NCI-H345 treated with DMSO at 0.1 percent for 48 hours (cell line): Measurements from ENCODE around the gene RABGAP1.

Experiments
- DNase-seq: peaks from one replicate; lab custom pipeline; 2025; ENCODE audit not compliant: unreplicated experiment; lab: John Stamatoyannopoulos, UW

Gene RABGAP1

DNA sequence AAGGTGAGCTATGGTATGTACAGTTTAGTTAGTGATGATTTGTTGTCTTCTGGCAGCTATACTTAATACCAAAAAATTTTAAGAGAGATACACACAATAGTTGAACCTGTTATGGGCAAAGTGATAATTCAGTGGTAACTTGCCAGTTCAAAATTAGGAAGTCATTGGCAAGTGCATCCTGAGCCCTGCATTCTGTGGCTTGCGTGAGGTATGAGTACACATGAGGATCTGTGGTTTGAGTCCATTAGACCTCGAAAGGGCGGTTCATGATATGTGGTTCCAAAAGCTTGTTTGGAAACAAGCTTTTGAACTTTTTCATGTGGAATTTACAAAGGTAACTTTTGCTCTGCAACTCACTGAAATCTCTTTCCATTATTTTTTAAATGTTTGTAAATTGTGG, 139.6 kb downstream of the RABGAP1 start:
- no peak for DNase-seq

DNA sequence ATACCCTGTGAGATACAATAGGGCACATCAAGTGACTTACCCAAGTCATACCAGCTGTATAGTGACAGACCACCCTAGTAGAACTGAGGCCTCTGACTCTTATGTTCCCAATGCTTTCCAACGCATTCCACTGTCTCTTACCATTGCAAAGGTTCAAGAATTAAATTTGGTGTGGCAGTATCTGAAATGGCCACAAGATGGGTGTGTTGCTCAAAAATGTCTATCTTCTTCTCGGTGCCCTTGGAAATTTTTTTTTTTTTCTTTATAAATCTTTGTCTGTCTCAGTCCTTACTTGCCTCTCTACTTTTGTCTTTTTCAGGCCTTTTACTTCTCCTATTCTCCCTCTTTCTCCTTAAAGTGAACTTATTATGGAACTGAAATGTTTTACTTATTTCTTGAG, 141.0 kb downstream of the RABGAP1 start:
- DNase-seq, result no peak

DNA sequence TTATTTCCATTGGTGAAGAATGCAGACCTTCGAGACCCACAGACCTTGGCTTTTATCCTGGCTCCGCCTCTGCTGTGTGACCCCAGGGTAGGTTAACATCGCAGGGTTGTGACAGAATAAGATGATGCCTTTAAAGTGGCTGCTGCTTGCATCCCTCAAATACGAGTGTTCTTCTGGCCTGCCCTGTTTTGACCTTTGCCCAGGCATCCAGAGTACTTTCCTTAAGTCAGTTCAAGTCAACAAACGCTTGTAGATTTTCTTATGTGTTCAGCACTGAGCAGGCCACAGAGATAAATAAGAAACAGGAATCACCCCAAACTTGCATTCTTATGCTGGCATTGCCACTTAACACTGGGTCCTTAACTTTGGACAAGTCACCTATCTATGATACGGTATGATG, 142.9 kb downstream of the RABGAP1 start:
- DNase-seq, result no peak

DNA sequence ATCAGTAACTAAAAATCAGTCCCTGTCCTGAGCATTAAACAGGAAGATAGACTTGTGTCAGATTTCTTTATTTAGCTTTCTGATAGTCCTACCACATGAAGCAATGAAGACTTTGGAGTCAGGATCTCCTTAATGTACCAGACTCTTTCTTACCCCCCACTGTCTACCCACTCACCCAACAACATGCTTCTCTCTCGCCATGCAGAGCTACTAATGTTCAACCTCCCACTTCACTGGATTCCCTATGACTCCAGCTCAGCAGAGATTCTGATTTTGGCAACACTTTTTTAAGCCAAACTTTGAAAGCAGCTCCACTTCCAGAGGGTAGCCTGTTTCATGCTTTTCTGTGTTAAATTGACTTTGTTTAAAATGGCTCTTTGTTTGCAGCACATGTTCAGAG, 143.4 kb downstream of the RABGAP1 start:
- no peak for DNase-seq

DNA sequence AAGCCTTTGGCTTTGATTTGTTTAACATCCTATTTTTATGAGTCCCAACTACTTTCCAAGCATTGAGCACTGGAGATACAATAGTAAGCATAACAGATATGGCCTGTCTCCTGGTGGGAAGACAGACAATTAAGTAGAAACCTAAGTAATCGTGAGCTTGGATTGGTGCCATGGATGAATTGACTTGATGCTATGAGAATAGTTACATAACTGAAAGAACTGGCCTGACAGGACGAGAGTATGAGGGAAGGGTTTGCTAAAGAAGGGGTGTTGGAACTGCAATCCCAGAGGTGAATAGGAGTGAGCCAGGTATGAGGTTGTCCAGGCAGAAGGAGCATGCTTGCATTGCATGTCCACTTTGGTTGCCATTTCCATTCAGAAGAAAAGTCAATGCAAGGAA, 145.1 kb downstream of the RABGAP1 start:
- no peak for DNase-seq

DNA sequence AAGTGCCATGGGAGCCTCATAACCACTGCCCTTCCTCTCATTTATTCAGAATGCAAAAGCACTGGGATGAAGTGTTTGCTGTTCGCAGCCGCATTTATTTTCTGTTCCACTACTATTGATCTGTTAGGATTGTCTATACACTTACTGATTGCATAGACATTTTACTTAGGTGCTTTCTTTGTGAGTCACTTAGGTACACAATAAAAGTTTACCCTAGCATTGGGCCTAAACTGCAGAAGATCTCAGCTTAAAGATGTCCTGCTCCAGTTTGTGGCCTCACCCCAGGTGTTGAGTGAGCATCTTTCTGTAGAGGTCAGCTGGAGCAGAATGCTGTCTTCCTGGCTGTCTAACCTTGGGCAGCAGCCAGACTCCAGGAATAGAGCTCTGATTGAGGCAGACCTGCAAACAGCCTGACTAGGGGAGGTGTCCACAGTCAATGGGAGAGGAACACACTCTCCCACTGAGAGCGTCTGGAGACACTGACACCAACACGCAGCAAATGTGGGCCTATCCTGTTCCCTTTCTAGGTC, 146.6 kb downstream of the RABGAP1 start:
- DNase-seq, result no peak

DNA sequence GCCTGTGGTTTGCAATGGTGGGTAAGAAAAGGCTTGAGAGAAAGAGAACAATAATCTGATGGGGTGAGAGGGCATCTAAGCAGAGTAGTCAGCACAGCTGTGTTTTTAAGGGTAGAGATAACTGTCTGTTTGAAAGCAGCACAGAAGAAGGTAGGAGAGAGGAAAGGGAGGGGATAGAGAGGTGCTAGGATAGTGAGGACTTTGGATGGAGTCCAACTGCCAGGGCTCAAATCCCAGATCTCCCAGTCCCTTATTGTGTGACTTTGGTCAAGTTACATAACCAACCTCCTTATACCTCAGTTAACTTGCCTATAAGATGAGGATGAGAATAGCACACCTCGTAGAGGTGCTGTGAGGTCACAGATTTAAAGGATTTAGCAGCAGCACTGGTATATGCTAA, 148.2 kb downstream of the RABGAP1 start:
- DNase-seq, result no peak

DNA sequence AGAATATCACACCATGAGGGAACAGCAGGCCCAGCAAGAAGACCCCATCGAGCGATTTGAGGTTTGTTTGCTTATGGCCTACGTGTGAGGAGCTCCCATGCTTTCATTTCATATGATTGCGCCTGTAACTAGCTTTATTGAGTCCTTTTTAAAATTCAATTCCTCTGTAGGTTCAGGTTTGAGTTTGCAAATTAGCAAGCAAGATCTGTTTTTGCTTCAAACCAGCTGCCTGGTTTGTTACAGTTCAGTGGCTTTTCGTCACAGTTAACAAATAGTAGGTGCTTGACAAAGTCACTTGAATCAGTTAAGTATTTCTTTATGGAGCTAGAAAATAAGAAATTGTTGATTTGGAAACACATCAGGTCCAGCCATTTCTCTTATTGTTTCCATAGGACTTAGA, 149.0 kb downstream of the RABGAP1 start:
- no peak for DNase-seq

DNA sequence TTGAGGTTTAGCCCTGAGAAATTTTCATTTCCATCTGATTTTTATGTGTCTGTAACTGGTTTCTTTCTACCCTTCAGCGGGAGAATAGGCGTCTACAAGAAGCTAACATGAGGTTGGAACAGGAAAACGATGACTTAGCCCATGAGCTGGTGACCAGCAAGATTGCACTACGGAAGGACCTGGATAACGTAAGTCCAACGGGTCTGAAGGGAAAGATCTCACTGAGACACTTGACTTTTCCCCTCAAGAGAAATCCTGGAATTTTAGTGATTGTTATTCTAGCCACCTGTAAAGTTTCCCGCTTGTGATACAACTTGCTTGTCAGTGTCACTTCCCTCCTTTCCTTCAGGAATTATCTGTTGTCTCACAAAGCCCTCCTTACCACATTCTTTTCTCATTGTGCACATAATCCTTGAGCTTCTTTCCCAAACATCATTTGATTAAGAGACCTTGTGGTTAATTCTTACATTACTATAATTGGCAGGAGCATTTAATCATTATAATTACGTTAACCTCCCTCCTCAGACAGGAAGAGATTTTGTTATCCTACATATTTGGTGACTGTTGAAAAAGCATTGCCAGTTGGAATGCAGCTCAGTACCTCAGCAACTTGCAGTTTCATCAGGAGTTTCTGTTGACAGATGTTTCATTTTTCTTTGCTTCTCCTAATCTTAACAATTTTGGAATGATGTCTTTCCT, 149.5 kb downstream of the RABGAP1 start:
- no peak for DNase-seq

DNA sequence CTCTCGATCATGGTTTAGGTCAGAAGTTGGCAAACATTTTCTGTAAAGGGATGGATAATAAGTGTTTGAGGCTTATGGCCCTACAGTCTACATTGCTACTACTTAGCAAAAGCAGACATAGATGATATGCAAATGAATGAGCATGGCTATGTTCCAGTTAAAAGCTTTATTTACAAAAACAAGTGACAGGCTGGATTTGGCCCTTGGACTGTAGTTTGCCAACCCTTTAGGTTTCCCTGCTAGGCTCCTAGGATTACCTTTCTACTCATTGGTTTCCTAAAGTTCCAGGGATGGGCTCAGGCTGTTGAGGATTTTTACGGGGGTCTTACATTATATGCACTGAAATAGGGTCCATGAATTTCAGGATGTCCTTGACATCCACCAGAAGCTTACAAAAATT, 150.1 kb downstream of the RABGAP1 start:
- DNase-seq, result no peak

DNA sequence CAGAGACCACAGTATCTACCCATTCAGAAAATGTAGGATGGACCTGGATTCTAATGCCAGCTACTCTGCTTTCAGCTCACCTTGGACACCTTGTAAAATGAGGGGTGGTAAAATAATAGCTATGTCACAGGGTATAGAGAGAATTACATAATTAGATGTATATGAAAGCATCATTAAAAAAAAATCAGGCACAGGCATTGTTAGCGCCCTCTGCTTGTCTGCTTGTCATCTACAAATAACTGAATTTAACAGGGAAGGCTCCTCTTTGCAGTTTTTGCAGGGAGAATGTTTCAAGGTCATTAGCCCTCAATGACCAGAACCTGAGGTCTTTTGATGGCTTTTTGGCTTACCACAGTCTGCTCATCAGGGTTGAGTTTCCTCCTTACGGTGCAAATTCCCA, 150.6 kb downstream of the RABGAP1 start:
- no peak for DNase-seq

DNA sequence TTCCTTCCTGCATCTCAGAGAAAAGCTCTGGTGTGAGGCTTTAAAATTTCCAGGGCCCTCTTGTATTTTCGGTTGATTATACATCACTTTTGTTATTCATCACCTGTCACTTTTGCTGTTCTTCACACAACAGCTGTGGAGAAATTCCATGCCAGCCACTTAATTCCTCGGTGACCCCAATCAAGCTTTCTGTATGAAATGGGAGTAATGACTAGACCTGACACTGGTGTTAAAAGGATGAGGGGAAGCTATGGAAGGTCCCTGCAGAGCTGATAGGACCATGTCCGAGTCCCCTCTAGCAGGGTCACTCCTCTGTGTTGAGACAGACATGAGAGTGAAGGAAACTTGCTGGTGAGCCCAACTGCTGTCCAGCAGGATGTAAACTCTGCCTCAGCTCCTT, 152.3 kb downstream of the RABGAP1 start:
- DNase-seq, result no peak

DNA sequence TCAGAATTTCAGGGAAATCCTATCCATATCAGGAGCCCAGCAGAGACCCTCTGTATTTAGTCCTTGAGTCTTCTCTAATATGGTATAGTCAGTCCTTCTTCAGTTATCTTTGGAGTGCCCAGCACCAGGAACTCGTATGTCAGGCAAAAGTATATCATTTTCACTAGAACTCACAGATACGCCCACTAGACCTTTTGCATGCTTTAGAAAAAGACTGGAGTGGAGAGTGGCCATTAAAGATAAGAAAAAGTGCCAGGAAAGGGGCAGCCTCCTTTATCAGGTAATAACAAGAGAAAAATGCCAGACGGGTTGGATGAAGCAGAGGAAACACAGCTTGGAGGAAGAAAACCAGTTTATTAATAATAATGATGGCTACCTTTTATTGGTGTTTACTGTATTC, 156.2 kb downstream of the RABGAP1 start:
- no peak for DNase-seq

DNA sequence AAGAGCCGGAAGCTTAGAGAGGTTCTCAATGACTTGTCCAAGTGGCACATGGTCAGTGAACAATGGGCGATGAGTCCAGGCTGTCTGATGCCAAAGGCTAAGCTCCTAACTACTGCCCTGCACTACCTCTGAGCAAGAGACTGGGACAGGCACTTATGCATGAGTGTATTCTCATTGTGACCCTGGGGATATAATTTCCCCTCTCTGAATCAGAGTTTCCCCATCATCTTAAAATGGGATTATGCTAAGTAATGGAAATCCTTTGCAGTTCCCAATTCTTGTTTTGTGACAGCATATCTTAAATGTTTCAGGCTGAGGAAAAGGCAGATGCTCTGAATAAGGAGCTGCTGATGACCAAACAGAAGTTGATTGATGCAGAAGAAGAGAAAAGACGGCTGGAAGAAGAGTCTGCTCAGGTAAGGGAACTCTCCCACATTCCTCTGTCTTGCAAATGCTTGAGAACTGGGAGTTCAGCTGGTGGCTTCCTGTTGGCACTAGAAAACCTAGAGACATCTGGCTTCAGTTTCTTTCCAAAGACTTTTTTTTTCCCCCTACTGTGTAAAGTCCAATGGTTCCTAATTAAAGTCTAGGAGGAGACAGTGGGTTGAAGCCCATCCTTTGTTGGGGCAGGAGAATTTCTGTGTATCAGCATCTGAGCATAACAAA, 156.7 kb downstream of the RABGAP1 start:
- no peak for DNase-seq

DNA sequence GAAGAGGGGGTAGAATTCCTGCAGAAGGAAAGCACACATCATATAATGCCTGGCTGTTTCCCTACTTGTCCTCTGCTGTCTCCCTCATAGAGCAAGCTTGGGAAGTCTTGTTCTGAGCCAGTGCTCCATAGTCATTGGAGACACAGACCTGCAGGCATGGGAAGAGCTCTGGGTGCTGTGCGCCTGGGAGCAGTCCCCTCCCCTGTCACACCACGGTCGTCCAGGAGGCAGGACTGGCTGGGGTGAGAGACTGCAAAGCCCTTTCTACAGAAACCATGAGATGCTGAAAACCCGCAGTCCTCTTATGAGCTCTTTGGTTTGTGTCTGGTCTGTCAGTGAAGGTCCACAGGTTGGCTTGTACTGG, 157.3 kb downstream of the RABGAP1 start:
- no peak for DNase-seq

DNA sequence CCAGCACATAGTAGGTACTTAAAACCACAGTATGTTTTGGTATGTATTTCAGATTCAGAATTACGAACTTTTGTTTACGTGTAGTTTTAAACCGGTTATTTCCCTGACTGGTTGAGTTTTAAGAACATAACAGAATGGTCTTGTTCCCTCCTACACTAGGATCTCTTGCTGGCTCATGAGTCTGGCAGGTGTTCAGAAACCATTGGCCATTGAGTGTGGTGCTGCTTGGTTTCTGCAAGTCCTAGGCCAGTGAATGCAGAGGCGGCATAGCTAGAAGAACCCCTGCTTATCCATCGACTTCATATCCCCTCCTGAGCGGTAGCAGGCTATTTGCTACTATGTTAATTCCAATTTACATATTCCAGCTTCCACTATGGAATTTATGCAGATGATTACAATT, 158.2 kb downstream of the RABGAP1 start:
- DNase-seq, result no peak

DNA sequence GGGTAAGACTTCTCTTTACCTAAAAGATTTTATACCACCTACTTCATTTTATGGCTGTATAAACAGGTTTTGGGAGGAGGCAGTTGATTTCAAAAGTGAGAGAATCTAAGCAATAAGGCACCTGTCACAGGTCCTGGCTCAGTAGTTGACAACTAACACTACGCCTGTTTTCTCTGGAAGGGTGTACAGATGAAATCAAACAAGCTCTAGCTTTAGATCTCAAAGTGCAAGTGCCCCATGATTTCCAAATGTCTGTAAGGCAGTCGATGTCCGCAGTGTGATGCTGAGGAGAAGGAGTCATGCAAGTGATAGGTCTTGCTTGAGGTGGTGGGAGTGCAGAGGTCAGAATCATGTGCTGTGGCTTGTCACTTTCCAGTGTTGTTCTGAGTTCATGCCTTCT, 158.7 kb downstream of the RABGAP1 start:
- DNase-seq, result no peak

DNA sequence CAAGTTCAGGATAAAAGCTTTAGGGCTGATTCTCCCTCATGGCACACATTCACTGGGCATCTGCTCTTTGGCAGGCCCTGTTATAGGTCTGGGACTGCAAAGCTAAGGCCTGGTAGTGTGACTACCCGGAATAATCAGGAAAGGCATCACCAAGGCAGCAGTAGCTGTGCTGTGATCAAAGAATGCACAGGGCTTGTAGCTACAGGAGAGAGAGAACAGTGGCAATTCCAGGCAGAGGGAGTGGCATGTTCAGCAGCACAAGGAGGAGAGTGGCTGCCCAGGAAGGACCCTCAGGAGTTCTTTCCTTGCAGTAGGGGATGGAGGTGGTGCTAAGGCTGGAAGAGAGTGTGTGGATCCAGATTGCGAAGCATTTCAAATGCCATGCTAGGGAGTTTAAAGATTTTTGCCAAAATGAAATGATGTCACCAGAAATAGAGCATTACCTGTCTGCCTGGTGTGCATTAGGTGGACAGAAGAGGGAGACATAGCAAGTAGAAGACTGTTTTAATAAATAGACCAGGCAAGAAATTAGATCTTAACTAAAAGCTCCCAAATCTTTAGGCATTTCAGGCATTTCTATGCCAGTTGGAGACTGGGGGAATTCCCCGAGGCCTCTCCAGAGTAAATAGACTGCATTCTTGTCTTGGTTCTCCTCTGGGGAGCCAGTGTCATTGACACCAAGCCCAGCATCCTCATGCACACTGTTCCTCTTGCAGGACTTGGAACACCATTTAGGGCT, 161.7 kb downstream of the RABGAP1 start:
- no peak for DNase-seq

DNA sequence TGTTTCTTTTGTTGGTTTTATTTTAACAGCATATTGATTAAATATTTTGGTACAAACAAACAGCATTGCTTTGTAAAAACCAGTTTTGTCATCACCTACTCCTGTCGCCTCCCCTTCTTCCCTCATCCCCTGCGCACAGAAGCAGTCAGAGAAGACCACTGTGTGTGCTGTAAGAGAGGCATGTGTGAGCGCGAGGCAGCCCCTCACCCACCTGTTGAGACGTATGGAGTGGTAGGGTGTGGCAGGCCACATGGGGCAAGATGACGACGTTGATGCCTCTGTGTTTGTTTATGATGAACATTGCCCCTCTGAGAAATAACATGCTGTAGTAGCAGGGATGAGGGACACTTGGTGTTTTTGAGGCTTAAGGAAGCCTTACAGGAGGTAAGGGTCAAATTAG, 164.0 kb downstream of the RABGAP1 start:
- DNase-seq, result no peak

DNA sequence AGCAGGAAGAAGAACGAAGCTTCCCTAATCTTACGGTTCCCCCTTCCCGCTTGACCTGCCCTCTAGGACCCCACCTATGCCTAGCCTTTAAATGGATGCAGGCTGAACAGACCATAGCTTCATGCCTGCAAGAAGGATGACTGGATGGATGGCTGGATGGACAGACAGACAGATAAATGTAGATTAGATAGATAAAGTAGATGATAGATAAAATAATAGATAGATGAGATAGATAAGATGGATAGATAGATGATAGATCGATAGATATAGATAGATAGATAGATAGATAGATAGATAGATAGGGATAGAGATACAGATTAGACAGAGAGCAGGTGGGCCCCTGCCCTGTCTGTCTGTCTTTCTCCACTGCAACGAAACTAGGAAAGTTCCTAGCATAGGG, 164.7 kb downstream of the RABGAP1 start:
- no peak for DNase-seq

DNA sequence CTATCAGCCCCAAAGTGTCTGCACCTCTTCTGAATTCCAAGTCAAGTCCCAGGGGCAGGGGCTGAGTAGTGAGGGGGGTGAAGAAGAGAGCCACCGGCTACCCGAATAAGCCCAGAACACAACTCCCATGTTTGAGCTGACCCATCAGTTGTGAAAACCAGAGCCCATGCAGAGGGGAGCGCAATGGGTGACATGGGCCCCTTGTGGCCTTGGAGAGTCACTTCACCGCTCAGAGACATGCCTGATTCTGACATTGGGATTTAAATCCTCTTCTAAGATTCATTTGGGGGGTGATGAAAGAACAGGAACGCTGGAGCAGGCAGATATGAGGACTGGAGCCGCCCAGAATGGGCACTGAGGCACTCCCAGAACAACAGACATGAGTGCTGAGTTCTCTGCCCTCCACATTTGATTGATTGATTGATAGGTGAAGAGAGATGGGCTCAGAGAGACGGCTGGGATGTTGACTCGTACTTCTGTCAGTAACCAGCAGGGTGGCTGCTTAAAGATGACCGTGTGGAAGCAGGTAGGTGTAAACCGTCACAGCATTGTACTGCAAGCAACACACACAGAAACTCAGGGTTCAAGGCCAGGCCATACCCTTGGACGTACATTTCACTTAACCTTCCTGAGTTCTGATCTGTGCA, 166.9 kb downstream of the RABGAP1 start:
- DNase-seq, result no peak

DNA sequence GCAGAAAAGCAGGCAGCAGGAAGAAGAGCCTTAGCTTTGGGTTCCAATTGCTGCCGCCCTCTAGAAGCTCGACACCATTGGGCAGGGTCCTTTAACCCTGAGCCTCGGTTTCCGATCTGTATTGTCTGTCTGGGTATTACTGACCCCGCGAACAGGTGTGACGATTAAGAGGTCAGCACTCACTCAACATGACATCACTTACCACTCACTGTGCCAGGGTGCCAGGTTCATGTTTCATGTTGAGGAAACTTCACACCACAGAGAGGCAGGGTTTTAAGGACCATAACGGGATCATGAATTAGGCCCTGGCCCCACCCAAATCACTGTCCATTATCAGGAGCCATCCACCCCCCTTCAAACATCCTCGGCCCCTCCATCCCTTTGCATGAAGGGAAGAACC, 168.2 kb downstream of the RABGAP1 start:
- no peak for DNase-seq
